GM19397 (cell line): ENCODE results near the gene DPM2.
A peak's percentile ranks its signal among the peaks of the same experiment; 100 is the strongest.

Experiments
- ATAC-seq: cut with Tn5 transposase; IDR thresholded peaks from one replicate; pipeline ENCODE4 v1.9.1; 2021; ENCODE audit warnings: mild to moderate bottlenecking, moderate library complexity; ENCODE audit not compliant: unreplicated experiment

Gene DPM2

GRCh38 chr9:127920794-127921193, 16.9 kb downstream of the DPM2 start:
- no peak for ATAC-seq

GRCh38 chr9:127919253-127919815, 18.3 kb downstream of the DPM2 start:
- ATAC-seq = no peak

- no peak for ATAC-seq
Measured at GRCh38 chr9:127918183-127919107, 19.2 kb downstream of the DPM2 start.

- no peak for ATAC-seq
Measured at GRCh38 chr9:127917603-127918002, 20.1 kb downstream of the DPM2 start.

- ATAC-seq = peak; percentile 76
Measured at GRCh38 chr9:127916720-127917581, 20.7 kb downstream of the DPM2 start, which contains the start of gene ST6GALNAC4. Gene ST6GALNAC4 (minus strand): TSS chr9:127917041. CDS start chr9:127916419, 622 bp downstream.

- ATAC-seq = no peak
Measured at GRCh38 chr9:127915801-127916719, 21.6 kb downstream of the DPM2 start.

- no peak for ATAC-seq
Measured at GRCh38 chr9:127915325-127915752, 22.3 kb downstream of the DPM2 start.

- no peak for ATAC-seq
Measured at GRCh38 chr9:127913682-127914081, 24.0 kb downstream of the DPM2 start.

- no peak for ATAC-seq
Measured at GRCh38 chr9:127912882-127913281, 24.8 kb downstream of the DPM2 start.

- ATAC-seq = no peak
Measured at GRCh38 chr9:127912296-127912695, 25.4 kb downstream of the DPM2 start.

GRCh38 chr9:127910613-127911205, 26.9 kb downstream of the DPM2 start:
- ATAC-seq = no peak

GRCh38 chr9:127909839-127910273, 27.8 kb downstream of the DPM2 start:
- no peak for ATAC-seq

- no peak for ATAC-seq
Measured at GRCh38 chr9:127908660-127908926, 29.1 kb downstream of the DPM2 start.

GRCh38 chr9:127907867-127908659, 29.6 kb downstream of the DPM2 start:
- no peak for ATAC-seq

GRCh38 chr9:127905788-127906191, 31.9 kb downstream of the DPM2 start:
- no peak for ATAC-seq

GRCh38 chr9:127905004-127905728, 32.5 kb downstream of the DPM2 start:
- no peak for ATAC-seq

- no peak for ATAC-seq
Measured at GRCh38 chr9:127904561-127905003, 33.1 kb downstream of the DPM2 start.
